Heart left ventricle (tissue), 13 donors: ENCODE measurements around the gene COLEC11.
"Not testable (repeated sequence)": the region's sequence is repeated elsewhere in the genome, so short reads cannot be mapped to it uniquely, and the experiment has no call there.

ENCODE experiments used
- CTCF ChIP-seq, 12 donors: fragments of 200-600 bp; sonication (generic) in 4 of 12; IDR thresholded peaks; one replicate each; pipeline versions ENCODE4 v1.5.0 to v1.8.0; 2018 to 2022; ENCODE audit warnings: antibody characterized with exemption in 12 of 12, mild to moderate bottlenecking in 5 of 12
- POLR2A ChIP-seq, 2 donors: fragments of 450-650 bp; IDR thresholded peaks; one replicate each; pipeline ENCODE4 v1.6.1; 2017; ENCODE audit warnings: antibody characterized with exemption in 2 of 2, mild to moderate bottlenecking in 2 of 2, moderate library complexity in 2 of 2
- donor health status: ischemic (EF 13 %, LVEDD 7.1; RV severe dilation, severe dysfunction).
- donor health status: DM: no; HTN: yes; CAD: no.
- donor health status: DM: no; HTN: no; CAD: no.
- donor health status: ischemic (EF 25% LVEDD 6.9; RV normal size, moderate dysfunction).
- donor health status: ischemic (EF 25% LVEDD 5.7; RV mildly dilated, moderate dysfunction).
- donor health status: ischemic (EF 35%, LVEDD 5.7; RV mildly dilated, moderate dysfunction).
- donor health status: nonischemic (EF 11% LVEDD 7.7; RV severe dilation, severe dysfunction).
- donor health status: DM: yes; HTN: yes; CAD: no.
- donor health status: PGD.
- donor health status: ischemic (EF 29% LVEDD 5.4; RV normal size, mild dysfunction).
- donor health status: nonischemic (EF 23%, LVEDD 6.1; RV moderate dilation, normal function).

GRCh38 chr2:3660640-3661039 is 65.7 kb downstream of the COLEC11 start:
- not testable (repeated sequence) for TF ChIP-seq POLR2A, CTCF (IDR thresholded peaks at IDR 0.05)
